Neural cell (in vitro differentiated cells): Measurements from ENCODE around the gene HS3ST5.

ENCODE experiments used
- POLR2AphosphoS5 ChIP-seq: IDR thresholded peaks from 2 replicates; pipeline ENCODE4 v1.6.1; 2012
- RAD21 ChIP-seq: fragments of 450-650 bp; conservative IDR thresholded peaks from 2 replicates; pipeline ENCODE4 v1.6.1; 2014; ENCODE audit warnings: antibody characterized with exemption, mild to moderate bottlenecking, moderate library complexity
- TF ChIP-seq, protein P1 (sequence below): fragments of 450-650 bp; IDR thresholded peaks from 2 replicates; pipeline ENCODE4 v1.5.1; 2014; ENCODE audit warnings: antibody characterized with exemption, mild to moderate bottlenecking, moderate library complexity; ENCODE audit not compliant: poor library complexity, severe bottlenecking

GRCh38 chr6:114039841-114040240, 303.0 kb downstream of the HS3ST5 start:
- TF ChIP-seq, protein P1, sequence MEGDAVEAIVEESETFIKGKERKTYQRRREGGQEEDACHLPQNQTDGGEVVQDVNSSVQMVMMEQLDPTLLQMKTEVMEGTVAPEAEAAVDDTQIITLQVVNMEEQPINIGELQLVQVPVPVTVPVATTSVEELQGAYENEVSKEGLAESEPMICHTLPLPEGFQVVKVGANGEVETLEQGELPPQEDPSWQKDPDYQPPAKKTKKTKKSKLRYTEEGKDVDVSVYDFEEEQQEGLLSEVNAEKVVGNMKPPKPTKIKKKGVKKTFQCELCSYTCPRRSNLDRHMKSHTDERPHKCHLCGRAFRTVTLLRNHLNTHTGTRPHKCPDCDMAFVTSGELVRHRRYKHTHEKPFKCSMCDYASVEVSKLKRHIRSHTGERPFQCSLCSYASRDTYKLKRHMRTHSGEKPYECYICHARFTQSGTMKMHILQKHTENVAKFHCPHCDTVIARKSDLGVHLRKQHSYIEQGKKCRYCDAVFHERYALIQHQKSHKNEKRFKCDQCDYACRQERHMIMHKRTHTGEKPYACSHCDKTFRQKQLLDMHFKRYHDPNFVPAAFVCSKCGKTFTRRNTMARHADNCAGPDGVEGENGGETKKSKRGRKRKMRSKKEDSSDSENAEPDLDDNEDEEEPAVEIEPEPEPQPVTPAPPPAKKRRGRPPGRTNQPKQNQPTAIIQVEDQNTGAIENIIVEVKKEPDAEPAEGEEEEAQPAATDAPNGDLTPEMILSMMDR: no peak
- no peak for TF ChIP-seq RAD21
- no peak for TF ChIP-seq POLR2AphosphoS5
